GM12878 (cell line): Measurements from ENCODE around the gene PSMG3. TPM values are rescaled to one million over a fixed set of nuclear protein-coding genes. Genes with fewer than 3 reads are reported as not detected.

ENCODE experiments used
- ATAC-seq: fragments of 200-7000 bp; cut with Tn5 transposase; 3 replicates; pipeline ENCODE4 v1.9.1; 2020; ENCODE audit warnings: mild to moderate bottlenecking, moderate library complexity
- BruUV-seq: library from RNA; stranded (reverse); fragments of 400-500 nt; replicated peaks from 2 replicates; lab custom pipeline; 2021; lab: Mats Ljungman, UMichigan
- CTCF ChIA-PET: fragments of 300-600 bp; sonication (Branson Sonifier 250); formaldehyde crosslinking; extraction: SDS; loops from one replicate; lab custom pipeline; 2021; ENCODE audit warnings: inconsistent platforms; lab: Yijun Ruan, JAX
- POLR2A ChIA-PET: fragments of 350-600 bp; formaldehyde crosslinking; extraction: SDS; loops from one replicate; lab custom pipeline; 2021; ENCODE audit warnings: inconsistent platforms; lab: Charles Lee
- RAD21 ChIA-PET: fragments of 300-600 bp; sonication (Branson Sonifier 250); formaldehyde crosslinking; loops from one replicate; lab custom pipeline; 2023; ENCODE audit warnings: antibody characterized with exemption; ENCODE audit not compliant: unreplicated experiment; lab: Charles Lee
- SMC1A ChIA-PET: fragments of 300-600 bp; sonication (Branson Sonifier 250); formaldehyde crosslinking; loops from one replicate; lab custom pipeline; 2023; ENCODE audit not compliant: unreplicated experiment, uncharacterized antibody; lab: Charles Lee
- DNase-seq: peaks from one replicate; pipeline ENCODE4 v3.0.0-alpha.2; 2011; ENCODE audit warnings: low read depth, low spot score
- FAIRE-seq: peaks from 3 replicates; lab custom pipeline; 2011; peaks lifted over from hg19 to GRCh38; lab: Jason Lieb, UNC
- H2AFZ ChIP-seq: 2 replicates; pipeline ENCODE4 v1.6.0; 2011; ENCODE audit warnings: low read depth, low read length, control low read depth; ENCODE audit not compliant: control insufficient read depth
- H3K27ac ChIP-seq: 2 replicates; pipeline ENCODE4 v1.5.1; 2011; ENCODE audit warnings: control low read depth; ENCODE audit not compliant: control insufficient read depth, insufficient read depth
- H3K27me3 ChIP-seq, 2 experiments: replicated peaks in 1 of 2; 2 replicates each; pipeline versions ENCODE4 v1.6.0 to v1.6.1; 2011; ENCODE audit warnings: low read length in 1 of 2; ENCODE audit not compliant: control insufficient read depth in 2 of 2, insufficient read depth in 2 of 2
- H3K36me3 ChIP-seq, 2 experiments: 2 replicates each; pipeline ENCODE4 v1.5.1; 2011; ENCODE audit warnings: low read length in 1 of 2; ENCODE audit not compliant: control insufficient read depth in 2 of 2, insufficient read depth in 2 of 2
- H3K4me1 ChIP-seq: 2 replicates; pipeline ENCODE4 v1.6.1; 2011; ENCODE audit warnings: mild to moderate bottlenecking, low read length, moderate library complexity, mixed read lengths; ENCODE audit not compliant: control insufficient read depth, insufficient read depth
- H3K4me2 ChIP-seq: 2 replicates; pipeline ENCODE4 v1.6.0; 2011; ENCODE audit warnings: control low read depth; ENCODE audit not compliant: control insufficient read depth, insufficient read depth
- H3K4me3 ChIP-seq: fragments of 200-600 bp; sonication (generic); 2 replicates; pipeline ENCODE4 v1.5.1; 2016
- H3K79me2 ChIP-seq: 2 replicates; pipeline ENCODE4 v1.6.0; 2011; ENCODE audit warnings: low read length; ENCODE audit not compliant: control insufficient read depth, insufficient read depth
- H3K9ac ChIP-seq: 2 replicates; pipeline ENCODE4 v1.8.0; 2011; ENCODE audit warnings: low read length, control low read depth, mixed read lengths; ENCODE audit not compliant: control insufficient read depth, insufficient read depth
- H3K9me3 ChIP-seq: replicated peaks from 3 replicates; pipeline ENCODE4 v1.5.1; 2011; ENCODE audit warnings: mild to moderate bottlenecking, low read length; ENCODE audit not compliant: control insufficient read depth, insufficient read depth
- H4K20me1 ChIP-seq: 2 replicates; pipeline ENCODE4 v1.6.0; 2011; ENCODE audit not compliant: control insufficient read depth, insufficient read depth
- BHLHE40 ChIP-seq, 2 experiments: fragments of 450-650 bp in 1 of 2; IDR thresholded peaks; 2 replicates each; pipeline ENCODE4 v1.6.1; 2011 to 2017; ENCODE audit warnings: low read depth in 2 of 2, borderline replicate concordance in 1 of 2, improper control_type of control experiment in 1 of 2, low read length in 1 of 2, mild to moderate bottlenecking in 1 of 2
- CBX5 ChIP-seq: sonication (generic); IDR thresholded peaks from 2 replicates; pipeline ENCODE4 v1.6.1; 2016; ENCODE audit warnings: low read depth, moderate library complexity, mild to moderate bottlenecking, inconsistent platforms
- CHD2 ChIP-seq: IDR thresholded peaks from 2 replicates; pipeline ENCODE4 v1.6.1; 2011; ENCODE audit warnings: low read depth, low read length, improper control_type of control experiment, borderline replicate concordance
- DPF2 ChIP-seq: fragments of 450-650 bp; IDR thresholded peaks from 2 replicates; pipeline ENCODE4 v1.6.1; 2017; ENCODE audit warnings: mild to moderate bottlenecking
- EGR1 ChIP-seq, 2 experiments: IDR thresholded peaks; 1 replicate in 1 of 2; 2 replicates in 1 of 2; pipeline ENCODE4 v1.6.1; 2011 to 2012; ENCODE audit warnings: low read depth in 2 of 2, low read length in 2 of 2, borderline replicate concordance in 1 of 2, mild to moderate bottlenecking in 1 of 2, moderate library complexity in 1 of 2
- HDAC6 ChIP-seq: fragments of 200-600 bp; sonication (generic); IDR thresholded peaks from one replicate; pipeline ENCODE4 v1.8.0; 2017; ENCODE audit warnings: antibody characterized with exemption; ENCODE audit not compliant: unreplicated experiment
- KAT2A ChIP-seq: conservative IDR thresholded peaks from 2 replicates; pipeline ENCODE4 v1.6.1; 2011; ENCODE audit warnings: low read depth, low read length; ENCODE audit not compliant: control insufficient read depth
- MEF2A ChIP-seq: IDR thresholded peaks from 2 replicates; pipeline ENCODE4 v1.6.1; 2011; ENCODE audit warnings: low read depth, mild to moderate bottlenecking, low read length, moderate library complexity; ENCODE audit not compliant: insufficient read depth
- RBBP5 ChIP-seq: fragments of 200-600 bp; sonication (generic); conservative IDR thresholded peaks from 2 replicates; pipeline ENCODE4 v1.6.1; 2016
- SMAD1 ChIP-seq: fragments of 450-650 bp; IDR thresholded peaks from 2 replicates; pipeline ENCODE4 v1.6.1; 2018; ENCODE audit warnings: mild to moderate bottlenecking, low read depth; ENCODE audit not compliant: partially characterized antibody
- SREBF1 ChIP-seq: IDR thresholded peaks from 2 replicates; pipeline ENCODE4 v1.6.1; 2012; ENCODE audit warnings: mild to moderate bottlenecking, low read length
- TAF1 ChIP-seq: IDR thresholded peaks from 2 replicates; pipeline ENCODE4 v1.6.1; 2011; ENCODE audit warnings: mild to moderate bottlenecking, low read depth, low read length, borderline replicate concordance
- ZBTB11 ChIP-seq: fragments of 450-650 bp; formaldehyde crosslinking; IDR thresholded peaks from 2 replicates; pipeline ENCODE4 v1.5.0; 2022; ENCODE audit warnings: mild to moderate bottlenecking, missing genetic modification characterization
- ZNF207 ChIP-seq: fragments of 450-650 bp; IDR thresholded peaks from 2 replicates; pipeline ENCODE4 v1.6.1; 2014; ENCODE audit warnings: antibody characterized with exemption, mild to moderate bottlenecking, borderline replicate concordance
- ZNF217 ChIP-seq: fragments of 450-650 bp; IDR thresholded peaks from 2 replicates; pipeline ENCODE4 v1.6.1; 2017; ENCODE audit warnings: antibody characterized with exemption, mild to moderate bottlenecking
- ZNF592 ChIP-seq: fragments of 450-650 bp; IDR thresholded peaks from 2 replicates; pipeline ENCODE4 v1.6.1; 2017; ENCODE audit warnings: mild to moderate bottlenecking, moderate library complexity
- WGBS: methylation state at CpG from one replicate; pipeline ENCODE4 v1.1.6; 2016; ENCODE audit warnings: low lambda C conversion rate; ENCODE audit not compliant: insufficient replicate concordance, insufficient coverage; ENCODE audit errors: missing lambda C conversion rate; 5-methylcytosine and 5-hydroxymethylcytosine counted together
- in situ Hi-C: fragments of 300-500 bp; cut with MboI; formaldehyde crosslinking; loops from 9 replicates; pipeline ENCODE4 v1.14.3; 2018; ENCODE audit warnings: mixed read lengths
- intact Hi-C: fragments of 100-400 bp; cut with micrococcal nuclease; formaldehyde crosslinking; loops from one replicate; pipeline ENCODE4 v1.14.2; 2022; ENCODE audit not compliant: unreplicated experiment
- polyA plus RNA-seq, 11 experiments: library from polyadenylated mRNA; depleted of rRNA in 4 of 11; unstranded in 6 of 11; stranded (reverse) in 5 of 11; fragments of >200 nt; fragmentation: Nextera tagmentation in 4 of 11; fragmentation: Illumina TruSeq in 1 of 11; extraction: Ambion mirVana in 4 of 11; extraction: Trizol in 1 of 11; gene quantifications; 1 replicate in 1 of 11; 2 replicates in 10 of 11; pipeline versions ENCODE4 v1.2.1 to v1.2.3, GENCODE V29; 2011 to 2016; ENCODE audit warnings: inconsistent platforms in 2 of 11, missing spikeins in 2 of 11, low read depth in 1 of 11
- total RNA-seq, 4 experiments: library from RNA; depleted of rRNA in 3 of 4; stranded (reverse); fragments of >200 nt in 3 of 4; fragmentation: Illumina TruSeq in 1 of 4; extraction: Trizol in 1 of 4; gene quantifications; 2 replicates each; pipeline versions ENCODE4 v1.2.1 to v1.2.3, GENCODE V29; 2013 to 2021

The PSMG3 gene
- total and polyA plus RNA-seq, 10 of the 15 experiments (the other 5 are each of a cell fraction or from before 2014, with no cell fraction given) = 23.9 to 115 (median 60.6) TPM

GRCh38 chr7:1576521-1577253, 6.9 kb upstream of the PSMG3 start:
- DNase-seq = no peak
- Histone ChIP-seq H3K79me2 (no peaks in the 10 kb centered on the region), H3K4me2 (no peak overlapping the region), H3K4me3 (no peak overlapping the region), H3K27ac (no peak overlapping the region), H3K4me1 (no peaks in the 10 kb centered on the region), H4K20me1 (no peaks in the 10 kb centered on the region), H3K9ac (no peak overlapping the region), H3K9me3 (no peaks in the 10 kb centered on the region), H2AFZ (no peak overlapping the region), H3K36me3 (no peaks in the 10 kb centered on the region), H3K27me3 (no peaks in the 10 kb centered on the region)
- BruUV-seq = no TSS peak
- intact Hi-C loops (no loop called here), in situ Hi-C loops (no loop called here)
- RAD21 ChIA-PET = no interaction called here
- WGBS = 60% methylated on average over 15 of the region's 15 CpGs
- ATAC-seq = no peak
- no peak for TF ChIP-seq TAF1
- TF ChIP-seq ZBTB11 = no peak
- no peak for TF ChIP-seq ZNF207
- no peak for TF ChIP-seq KAT2A
- no peak for TF ChIP-seq BHLHE40 (IDR thresholded peaks at IDR 0.05; ENCODE audit: borderline replicate concordance in 1 of 2, low read depth in 2 of 2, low read length in 1 of 2)
- no peak for TF ChIP-seq CBX5
- TF ChIP-seq RBBP5 = no peak
- TF ChIP-seq HDAC6 = no peak
- no peak for TF ChIP-seq SMAD1
- TF ChIP-seq MEF2A = no peak
- no peak for TF ChIP-seq ZNF217
- no peak for TF ChIP-seq ZNF592
- no peak for TF ChIP-seq CHD2
- no peak for TF ChIP-seq DPF2
- no peak for TF ChIP-seq EGR1 (IDR thresholded peaks at IDR 0.05; ENCODE audit: borderline replicate concordance in 1 of 2, low read depth in 2 of 2, low read length in 2 of 2)
- TF ChIP-seq SREBF1 = no peak
- no peak for FAIRE-seq
- SMC1A ChIA-PET = interaction anchor here (1.2 kb wide), 1 partner anchor 51 kb away, joined by 3 read pairs; no protein-coding TSS in a partner anchor
- CTCF ChIA-PET = interaction anchor here (0.6 to 1.1 kb wide), 3 partner anchors 70 to 771 kb away, joined by 3 to 4 read pairs (median 3); no protein-coding TSS in a partner anchor
- POLR2A ChIA-PET = no interaction called here
